CD14-positive monocyte (primary cell): Measurements from ENCODE around the gene GPR65. TPM values are rescaled to one million over a fixed set of nuclear protein-coding genes. Genes with fewer than 3 reads are reported as not detected.

Source experiments
- DNase-seq, 3 donors: peaks; one replicate each; pipeline ENCODE4 v3.0.0-alpha.2; 2011 to 2022
- H2AFZ ChIP-seq: 2 replicates; pipeline ENCODE4 v1.6.0; 2012; ENCODE audit warnings: mild to moderate bottlenecking, low read depth, low read length, inconsistent platforms; ENCODE audit not compliant: insufficient read depth, poor library complexity, severe bottlenecking
- H3K27ac ChIP-seq, 2 donors: 1 replicate in 1 of 2; 2 replicates in 1 of 2; pipeline ENCODE4 v1.5.1; 2012 to 2013; ENCODE audit warnings: low read length in 2 of 2, control low read depth in 1 of 2, inconsistent platforms in 1 of 2, low read depth in 1 of 2, mild to moderate bottlenecking in 1 of 2
- H3K27me3 ChIP-seq, 2 donors: one replicate each; pipeline versions ENCODE4 v1.6.0 to v1.6.1; 2011 to 2013; ENCODE audit warnings: low read length in 2 of 2; ENCODE audit not compliant: control insufficient read depth in 2 of 2, insufficient read depth in 2 of 2
- H3K36me3 ChIP-seq, 2 donors: replicated peaks in 1 of 2; 1 replicate in 1 of 2; 2 replicates in 1 of 2; pipeline versions ENCODE4 v1.5.1 to v1.6.1; 2012 to 2013; ENCODE audit warnings: low read length in 2 of 2, control low read depth in 1 of 2, inconsistent platforms in 1 of 2, mild to moderate bottlenecking in 1 of 2; ENCODE audit not compliant: insufficient read depth in 2 of 2, control insufficient read depth in 1 of 2
- H3K4me1 ChIP-seq, 2 donors: 1 replicate in 1 of 2; 2 replicates in 1 of 2; pipeline versions ENCODE4 v1.5.1 to v1.6.1; 2012 to 2013; ENCODE audit warnings: low read length in 2 of 2, control low read depth in 1 of 2, inconsistent platforms in 1 of 2, mild to moderate bottlenecking in 1 of 2, moderate library complexity in 1 of 2; ENCODE audit not compliant: insufficient read depth in 2 of 2, control insufficient read depth in 1 of 2
- H3K4me2 ChIP-seq: replicated peaks from 2 replicates; pipeline ENCODE3; 2012; ENCODE audit warnings: low read length, moderate library complexity, mild to moderate bottlenecking; ENCODE audit not compliant: poor library complexity, severe bottlenecking; ENCODE audit errors: extremely low read depth
- H3K4me3 ChIP-seq, 3 experiments: fragments of 200-600 bp in 1 of 3; sonication (generic) in 1 of 3; replicated peaks in 1 of 3; 1 replicate in 2 of 3; 2 replicates in 1 of 3; pipeline ENCODE4 v1.5.1; 2011 to 2013; ENCODE audit warnings: low read length in 3 of 3, mild to moderate bottlenecking in 3 of 3, control low read depth in 2 of 3, low read depth in 2 of 3, inconsistent platforms in 1 of 3, moderate library complexity in 1 of 3
- H3K79me2 ChIP-seq: 2 replicates; pipeline ENCODE4 v1.6.0; 2012; ENCODE audit warnings: mild to moderate bottlenecking, control low read depth, inconsistent platforms, low read length, moderate library complexity; ENCODE audit not compliant: insufficient read depth
- H3K9ac ChIP-seq: 2 replicates; pipeline ENCODE4 v1.6.0; 2017; ENCODE audit warnings: low read length, mild to moderate bottlenecking; ENCODE audit not compliant: insufficient read depth, poor library complexity, severe bottlenecking
- H3K9me3 ChIP-seq, 2 donors: replicated peaks in 1 of 2; 1 replicate in 1 of 2; 2 replicates in 1 of 2; pipeline versions ENCODE4 v1.5.1 to v1.6.1; 2012 to 2013; ENCODE audit warnings: low read length in 2 of 2, control low read depth in 1 of 2; ENCODE audit not compliant: control insufficient read depth in 1 of 2, insufficient read depth in 1 of 2
- H4K20me1 ChIP-seq: 2 replicates; pipeline ENCODE4 v1.6.0; 2012; ENCODE audit warnings: mild to moderate bottlenecking, low read length, control low read depth, moderate library complexity; ENCODE audit not compliant: insufficient read depth
- H3K27ac Mint-ChIP-seq, 7 donors: one replicate each; pipeline ENCODE4 v1.8.0; 2020; ENCODE audit warnings: mild to moderate bottlenecking in 7 of 7, mixed read lengths in 7 of 7, moderate library complexity in 6 of 7, inconsistent platforms in 2 of 7
- H3K27me3 Mint-ChIP-seq, 3 donors: one replicate each; pipeline ENCODE4 v1.8.0; 2021 to 2022; ENCODE audit warnings: low read depth in 3 of 3, mild to moderate bottlenecking in 3 of 3, mixed read lengths in 3 of 3, moderate library complexity in 3 of 3, inconsistent platforms in 1 of 3
- H3K36me3 Mint-ChIP-seq, 2 donors: one replicate each; pipeline ENCODE4 v1.8.0; 2020; ENCODE audit warnings: mixed read lengths in 2 of 2, inconsistent platforms in 1 of 2, mild to moderate bottlenecking in 1 of 2
- H3K4me1 Mint-ChIP-seq: one replicate; pipeline ENCODE4 v1.8.0; 2020; ENCODE audit warnings: mild to moderate bottlenecking, mixed read lengths
- H3K4me3 Mint-ChIP-seq, 2 donors: one replicate each; pipeline ENCODE4 v1.8.0; 2020; ENCODE audit warnings: mild to moderate bottlenecking in 2 of 2, mixed read lengths in 2 of 2, moderate library complexity in 1 of 2
- H3K9me3 Mint-ChIP-seq, 7 donors: one replicate each; pipeline ENCODE4 v1.8.0; 2020 to 2022; ENCODE audit warnings: mixed read lengths in 7 of 7, mild to moderate bottlenecking in 6 of 7, moderate library complexity in 6 of 7, inconsistent platforms in 2 of 7
- CTCF ChIP-seq: fragments of 200-600 bp; IDR thresholded peaks from one replicate; pipeline ENCODE4 v1.8.0; 2022; ENCODE audit warnings: antibody characterized with exemption, mild to moderate bottlenecking
- WGBS: methylation state at CpG from one replicate; pipeline ENCODE4 v1.1.5; 2013; ENCODE audit warnings: missing lambda C conversion rate; ENCODE audit not compliant: insufficient coverage; 5-methylcytosine and 5-hydroxymethylcytosine counted together
- intact Hi-C, 2 donors: fragments of 100-400 bp; cut with micrococcal nuclease; formaldehyde crosslinking; loops; one replicate each; pipeline versions ENCODE4 v1.15.0 to v1.15.1; 2023
- polyA plus RNA-seq, 3 donors: library from polyadenylated mRNA; depleted of rRNA in 1 of 3; unstranded in 2 of 3; stranded (reverse) in 1 of 3; fragments of 300-500 nt in 2 of 3; fragments of >200 nt in 1 of 3; fragmentation: Illumina TruSeq in 2 of 3; gene quantifications; 1 replicate in 2 of 3; 2 replicates in 1 of 3; pipeline ENCODE4 v1.2.3, GENCODE V29; 2012 to 2021

The GPR65 gene
- polyA plus RNA-seq, 3 donors, result 15.5 to 33.3 (median 20.6) TPM

DNA sequence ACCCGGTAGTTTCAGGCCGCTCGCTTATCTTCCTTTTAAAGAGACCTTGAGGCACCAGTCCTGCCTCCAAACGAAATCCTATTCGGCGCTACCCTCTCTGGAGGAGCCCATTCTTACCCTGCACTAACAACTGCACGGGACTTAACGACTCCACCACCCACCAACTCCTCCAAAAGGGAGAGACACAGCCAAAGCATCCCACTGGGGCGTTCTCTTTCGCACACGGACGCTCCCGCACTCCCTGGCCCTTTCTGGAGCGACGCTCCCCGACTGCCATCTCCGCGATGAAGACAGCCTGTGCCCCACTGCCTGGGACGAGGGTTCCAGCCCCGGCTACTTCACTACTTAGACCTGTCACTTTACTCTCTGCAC is 12.6 kb upstream of the GPR65 start:
- DNase-seq, result no peak
- H3K4me1 Mint-ChIP-seq, result peaks cover 62% of the 10 kb centered on the region
- peak overlapping the region; percentile 82 for H3K4me2 ChIP-seq
- H3K36me3 ChIP-seq, result peaks cover 0 to 4% of the 10 kb centered on the region in 2 donors
- peak overlapping the region; percentile 61 to 80 (median 78) for H3K4me3 ChIP-seq
- peak overlapping the region; percentile 96 to 98 (median 98) for H3K27ac Mint-ChIP-seq
- peak overlapping the region; percentile 88 to 95 for H3K27ac ChIP-seq
- peaks cover 51 to 56% of the 10 kb centered on the region in 2 donors for H3K4me1 ChIP-seq
- H3K9me3 Mint-ChIP-seq, result peaks cover 0 to 2% (median 0%) of the 10 kb centered on the region in 7 donors
- peaks cover 49% of the 10 kb centered on the region for H3K79me2 ChIP-seq
- no peak for TF ChIP-seq CTCF
- intact Hi-C loops, result loop anchor here in 1 of 2 donors (10.0 kb wide), 1 partner anchor 52 kb away; no protein-coding TSS in a partner anchor
- peak overlapping the region; percentile 96 for H3K9ac ChIP-seq
- WGBS, result 17% methylated on average over 20 of the region's 20 CpGs
- H3K9me3 ChIP-seq, result no peaks in the 10 kb centered on the region
- peak overlapping the region; percentile 86 for H2AFZ ChIP-seq
- peak overlapping the region; percentile 96 to 98 for H3K4me3 Mint-ChIP-seq
- H3K36me3 Mint-ChIP-seq, result peaks cover 5 to 13% of the 10 kb centered on the region in 2 donors
- no peaks in the 10 kb centered on the region for H3K27me3 ChIP-seq
- no peaks in the 10 kb centered on the region for H3K27me3 Mint-ChIP-seq
- H4K20me1 ChIP-seq, result no peaks in the 10 kb centered on the region

- peak within 1 kb of the TSS; percentile 96 to 99 (median 98) for H3K27ac Mint-ChIP-seq
- peaks cover 62% of the 10 kb centered on the region for H3K4me1 Mint-ChIP-seq
- Histone ChIP-seq H3K4me1 (peaks cover 51 to 56% of the 10 kb centered on the region in 2 donors), H3K9me3 (no peaks in the 10 kb centered on the region), H4K20me1 (no peaks in the 10 kb centered on the region), H3K27ac (peak within 1 kb of the TSS; percentile 88 to 95), H3K27me3 (no peaks in the 10 kb centered on the region), H2AFZ (peak within 1 kb of the TSS; percentile 86), H3K36me3 (no peaks in the 10 kb centered on the region), H3K4me3 (peak within 1 kb of the TSS; percentile 61 to 80 (median 78)), H3K4me2 (peak within 1 kb of the TSS; percentile 82), H3K79me2 (peaks cover 49% of the 10 kb centered on the region), H3K9ac (peak within 1 kb of the TSS; percentile 96)
- peak; percentile 94 to 97 (median 94) for DNase-seq
- H3K36me3 Mint-ChIP-seq, result peaks cover 3 to 12% of the 10 kb centered on the region in 2 donors
- peak within 1 kb of the TSS; percentile 96 to 98 for H3K4me3 Mint-ChIP-seq
- peaks cover 0 to 2% (median 0%) of the 10 kb centered on the region in 7 donors for H3K9me3 Mint-ChIP-seq
- 1% methylated on average over 78 of the region's 83 CpGs for WGBS
- intact Hi-C loops, result loop anchor here in 1 of 2 donors (10.0 kb wide), 1 partner anchor 52 kb away; no protein-coding TSS in a partner anchor
- H3K27me3 Mint-ChIP-seq, result no peaks in the 10 kb centered on the region
- TF ChIP-seq CTCF, result no peak
These were observed 12.0 kb upstream of the GPR65 start, which contains the start of gene GALC for GRCh38 chr14:87992718-87993628. TSS of gene GALC (minus strand) at chr14:87993182. CDS start at chr14:87993164, 18 bp downstream.
